Left ventricle myocardium inferior (tissue), 1 donor: Measurements from ENCODE around the gene UNC5A. TPM values are rescaled to one million over a fixed set of nuclear protein-coding genes. Genes with fewer than 3 reads are reported as not detected.

Experiments
- DNase-seq: peaks from one replicate; pipeline ENCODE4 v3.0.0-alpha.2; 2020
- H3K27ac ChIP-seq: fragments of 200-600 bp; replicated peaks from 2 replicates; pipeline ENCODE4 v1.8.0; 2021
- H3K27me3 ChIP-seq: fragments of 200-600 bp; 2 replicates; pipeline ENCODE4 v1.8.0; 2021; ENCODE audit warnings: low read depth
- H3K36me3 ChIP-seq: fragments of 200-600 bp; 2 replicates; pipeline ENCODE4 v1.8.0; 2021
- H3K4me1 ChIP-seq: fragments of 200-600 bp; 2 replicates; pipeline ENCODE4 v1.8.0; 2021
- H3K4me3 ChIP-seq: fragments of 200-600 bp; 2 replicates; pipeline ENCODE4 v1.8.0; 2021; ENCODE audit warnings: mild to moderate bottlenecking, moderate library complexity
- H3K9me3 ChIP-seq: fragments of 200-600 bp; replicated peaks from 2 replicates; pipeline ENCODE4 v1.8.0; 2021
- CTCF ChIP-seq: fragments of 200-600 bp; IDR thresholded peaks from 2 replicates; pipeline ENCODE4 v1.8.0; 2021; ENCODE audit warnings: antibody characterized with exemption, mild to moderate bottlenecking, borderline replicate concordance
- intact Hi-C: fragments of 100-400 bp; cut with micrococcal nuclease; formaldehyde crosslinking; loops from one replicate; pipeline ENCODE4 v1.11.0; 2022
- total RNA-seq: library from RNA; stranded (reverse); fragmentation: NEBNext Ultra II Directional; extraction: Animal tissue kit (Norgen Biotek cat#: 25700); gene quantifications from one replicate; pipeline ENCODE4 v1.2.1, GENCODE V29; 2021
- donor health status: DM: no; HTN: yes; CAD: no; lungs with severe emphysema.

Gene UNC5A
- total RNA-seq, 1 donor from 2014 or later = not detected

- no peak for DNase-seq
- TF ChIP-seq CTCF = no peak
- no peak overlapping the region for H3K4me3 ChIP-seq
- H3K4me1 ChIP-seq = no peaks in the 10 kb centered on the region
- intact Hi-C loops = no loop called here
- H3K27ac ChIP-seq = no peak overlapping the region
- H3K27me3 ChIP-seq = peaks cover 76% of the 10 kb centered on the region
- H3K9me3 ChIP-seq = no peaks in the 10 kb centered on the region
- no peaks in the 10 kb centered on the region for H3K36me3 ChIP-seq
Measured at GRCh38 chr5:176774216-176775171, 35.9 kb upstream of the UNC5A start.

- H3K27ac ChIP-seq = no peak overlapping the region
- H3K36me3 ChIP-seq = no peaks in the 10 kb centered on the region
- H3K4me1 ChIP-seq = peaks cover 2% of the 10 kb centered on the region
- H3K9me3 ChIP-seq = no peaks in the 10 kb centered on the region
- TF ChIP-seq CTCF = no peak
- peaks cover 76% of the 10 kb centered on the region for H3K27me3 ChIP-seq
- no peak overlapping the region for H3K4me3 ChIP-seq
- intact Hi-C loops = no loop called here
- DNase-seq = no peak
Measured at GRCh38 chr5:176775409-176775808, 35.0 kb upstream of the UNC5A start.

GRCh38 chr5:176776141-176776865 is 34.1 kb upstream of the UNC5A start:
- Histone ChIP-seq H3K27ac (no peak overlapping the region), H3K9me3 (no peaks in the 10 kb centered on the region), H3K27me3 (peaks cover 75% of the 10 kb centered on the region), H3K4me1 (peaks cover 11% of the 10 kb centered on the region), H3K36me3 (no peaks in the 10 kb centered on the region), H3K4me3 (no peak overlapping the region)
- no peak for DNase-seq
- no peak for TF ChIP-seq CTCF
- intact Hi-C loops = no loop called here

GRCh38 chr5:176776916-176777315 is 33.4 kb upstream of the UNC5A start:
- no peak overlapping the region for H3K27ac ChIP-seq
- TF ChIP-seq CTCF = no peak
- peaks cover 75% of the 10 kb centered on the region for H3K27me3 ChIP-seq
- H3K36me3 ChIP-seq = no peaks in the 10 kb centered on the region
- H3K4me3 ChIP-seq = no peak overlapping the region
- H3K9me3 ChIP-seq = no peaks in the 10 kb centered on the region
- intact Hi-C loops = no loop called here
- peaks cover 14% of the 10 kb centered on the region for H3K4me1 ChIP-seq
- DNase-seq = no peak

- Histone ChIP-seq H3K36me3 (no peaks in the 10 kb centered on the region), H3K27me3 (peaks cover 74% of the 10 kb centered on the region), H3K9me3 (no peaks in the 10 kb centered on the region), H3K4me1 (peaks cover 14% of the 10 kb centered on the region), H3K27ac (no peak overlapping the region), H3K4me3 (no peak overlapping the region)
- TF ChIP-seq CTCF = no peak
- DNase-seq = no peak
- intact Hi-C loops = no loop called here
Measured at GRCh38 chr5:176778921-176779465, 31.4 kb upstream of the UNC5A start.
